ENCODE measurements around the gene FOXP4.

DNA sequence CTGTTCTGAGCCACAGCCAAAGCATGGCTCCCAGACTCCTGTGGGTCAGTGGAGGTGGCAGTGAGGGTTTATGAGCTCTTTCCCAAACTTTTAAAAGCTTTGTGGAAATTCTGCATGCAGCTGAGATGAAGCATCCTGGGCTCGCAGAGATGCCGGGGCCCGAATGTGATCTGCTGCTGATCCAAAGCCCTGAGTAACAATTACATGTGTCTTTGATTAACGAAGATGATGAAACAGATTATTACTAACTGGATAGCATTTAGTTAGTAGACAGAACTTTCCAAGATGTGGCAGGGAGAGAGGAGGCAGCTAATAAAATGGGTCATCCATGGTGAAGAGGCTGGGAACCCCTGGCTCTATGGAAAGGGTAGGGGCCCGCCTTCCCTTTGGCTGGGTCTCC lies 48.1 kb downstream of the FOXP4 start:
- TF ChIP-seq RCOR1 (IDR thresholded peaks at IDR 0.05; ENCODE audit: low read depth, low read length) (no peak), HOXB5 (CRISPR knock-in tag; IDR thresholded peaks at IDR 0.05) (no peak), POLR2A (IDR thresholded peaks at IDR 0.05; ENCODE audit: low read length) (no peak), SMC3 (IDR thresholded peaks at IDR 0.05) (no peak), EP300 (IDR thresholded peaks at IDR 0.05) (no peak)
- TF ChIP-seq, protein P1, sequence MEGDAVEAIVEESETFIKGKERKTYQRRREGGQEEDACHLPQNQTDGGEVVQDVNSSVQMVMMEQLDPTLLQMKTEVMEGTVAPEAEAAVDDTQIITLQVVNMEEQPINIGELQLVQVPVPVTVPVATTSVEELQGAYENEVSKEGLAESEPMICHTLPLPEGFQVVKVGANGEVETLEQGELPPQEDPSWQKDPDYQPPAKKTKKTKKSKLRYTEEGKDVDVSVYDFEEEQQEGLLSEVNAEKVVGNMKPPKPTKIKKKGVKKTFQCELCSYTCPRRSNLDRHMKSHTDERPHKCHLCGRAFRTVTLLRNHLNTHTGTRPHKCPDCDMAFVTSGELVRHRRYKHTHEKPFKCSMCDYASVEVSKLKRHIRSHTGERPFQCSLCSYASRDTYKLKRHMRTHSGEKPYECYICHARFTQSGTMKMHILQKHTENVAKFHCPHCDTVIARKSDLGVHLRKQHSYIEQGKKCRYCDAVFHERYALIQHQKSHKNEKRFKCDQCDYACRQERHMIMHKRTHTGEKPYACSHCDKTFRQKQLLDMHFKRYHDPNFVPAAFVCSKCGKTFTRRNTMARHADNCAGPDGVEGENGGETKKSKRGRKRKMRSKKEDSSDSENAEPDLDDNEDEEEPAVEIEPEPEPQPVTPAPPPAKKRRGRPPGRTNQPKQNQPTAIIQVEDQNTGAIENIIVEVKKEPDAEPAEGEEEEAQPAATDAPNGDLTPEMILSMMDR (IDR thresholded peaks at IDR 0.05): no peak
- TF ChIP-seq, protein P2, sequence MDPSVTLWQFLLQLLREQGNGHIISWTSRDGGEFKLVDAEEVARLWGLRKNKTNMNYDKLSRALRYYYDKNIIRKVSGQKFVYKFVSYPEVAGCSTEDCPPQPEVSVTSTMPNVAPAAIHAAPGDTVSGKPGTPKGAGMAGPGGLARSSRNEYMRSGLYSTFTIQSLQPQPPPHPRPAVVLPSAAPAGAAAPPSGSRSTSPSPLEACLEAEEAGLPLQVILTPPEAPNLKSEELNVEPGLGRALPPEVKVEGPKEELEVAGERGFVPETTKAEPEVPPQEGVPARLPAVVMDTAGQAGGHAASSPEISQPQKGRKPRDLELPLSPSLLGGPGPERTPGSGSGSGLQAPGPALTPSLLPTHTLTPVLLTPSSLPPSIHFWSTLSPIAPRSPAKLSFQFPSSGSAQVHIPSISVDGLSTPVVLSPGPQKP (IDR thresholded peaks at IDR 0.05; ENCODE audit: low read depth, low read length): no peak

All from A549 (cell line).